ENCODE data around the gene ACSF3. TPM values are rescaled to one million over a fixed set of nuclear protein-coding genes. Genes with fewer than 3 reads are reported as not detected.

The ACSF3 gene
- total RNA-seq (2022) = 54.9 and 58.0 TPM in 2 replicates
- Bru-seq, nascent RNA = percentile 68 among the genes with signal in this experiment
- BruChase-seq, experiment 1, labeled RNA remaining after a 6-hour chase = percentile 69 among the genes with signal in this experiment
- percentile 72 among the genes with signal in this experiment for BruChase-seq, experiment 2, labeled RNA remaining after a 2-hour chase
- long read RNA-seq, full-length matches to known transcripts = 25 of 37 reads
- long read RNA-seq, partial matches to known transcripts = 4 of 37 reads
- long read RNA-seq, other reads (novel, unspliced or antisense) = 8 of 37 reads

DNA sequence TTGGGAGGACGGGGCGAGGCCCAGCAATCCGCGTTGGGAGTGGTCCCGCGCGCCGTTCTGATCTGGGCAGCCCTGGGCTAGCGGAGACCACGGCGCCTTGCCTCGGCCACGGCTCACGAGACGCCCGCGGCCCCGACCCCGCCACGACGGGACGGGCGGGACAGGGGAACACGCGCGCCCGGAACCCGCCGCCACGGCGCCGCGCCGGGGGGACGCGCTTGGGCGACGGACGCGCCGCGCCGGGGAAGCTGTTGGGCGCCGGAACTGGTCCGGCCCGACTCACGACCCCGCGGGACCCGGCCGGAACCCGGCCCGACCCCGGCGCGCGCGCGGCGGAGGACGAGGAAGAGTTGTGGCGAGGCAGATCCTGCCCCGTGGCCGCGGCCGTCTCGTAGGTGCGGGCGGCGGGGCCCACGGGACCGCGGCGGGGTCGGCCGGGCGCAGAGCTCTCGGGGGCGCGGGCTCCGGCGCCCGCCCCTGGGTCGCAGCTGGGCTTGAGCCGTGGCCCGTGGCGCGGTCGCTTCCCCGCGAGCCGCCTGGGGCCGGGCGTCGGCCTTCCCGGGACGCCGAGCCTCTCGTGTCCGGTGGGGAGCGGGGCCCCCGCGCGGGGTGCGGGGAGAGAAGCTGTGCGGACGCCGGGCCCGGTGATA, at the start of gene ACSF3:
Gene ACSF3 (plus strand): TSS at position 251 of the 650 bp plus-strand sequence. CDS start 6,830 bp downstream, outside the sequence.
- H3K4me3 Mint-ChIP-seq (ENCODE audit: low read depth, unreplicated experiment) = peak within 1 kb of the TSS; percentile 81
- no TSS peak for BruUV-seq (replicated peaks)

DNA sequence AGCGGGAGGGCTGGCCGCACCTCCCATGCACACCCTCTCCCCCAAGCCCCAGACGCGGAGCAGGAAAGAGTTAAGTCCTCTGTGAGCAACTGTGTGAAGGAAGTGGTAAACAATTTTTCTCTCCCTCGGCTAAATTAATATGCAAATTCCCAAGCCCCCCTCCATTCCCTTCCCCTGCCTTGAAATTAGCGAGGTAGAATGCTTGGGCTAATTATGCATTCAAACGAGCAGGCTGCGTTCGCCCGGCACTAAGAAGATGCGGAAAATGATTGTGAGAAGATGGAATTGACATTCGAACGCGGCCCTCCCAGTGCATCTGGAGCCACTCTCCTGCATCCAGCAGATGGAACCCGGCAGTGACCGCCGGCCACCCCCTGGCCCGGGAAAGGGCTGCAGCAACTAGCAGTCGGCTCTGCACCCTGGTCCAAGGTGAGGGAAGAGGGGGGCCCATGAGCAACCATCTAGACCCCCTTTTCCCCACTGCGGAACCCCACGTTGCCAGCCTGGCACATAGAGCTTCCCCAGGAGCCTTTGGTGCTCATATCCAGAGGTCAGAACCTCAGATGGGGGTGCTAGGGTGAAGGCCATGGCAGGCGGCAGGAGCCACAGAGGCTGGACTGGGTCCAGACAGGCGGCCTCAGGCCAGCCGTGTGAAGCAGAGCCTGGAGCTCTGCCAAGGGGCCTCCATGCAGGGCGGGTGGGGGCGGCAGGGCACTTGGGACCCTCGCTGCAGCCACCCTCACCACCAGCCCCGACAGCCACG, 49.1 kb upstream of the ACSF3 start:
- H3K27me3 Mint-ChIP-seq (ENCODE audit: unreplicated experiment) = peaks cover 94% of the 10 kb centered on the region
- BruUV-seq (replicated peaks) = no TSS peak
- DNase-seq = no peak
- intact Hi-C loops (cut with micrococcal nuclease; ENCODE audit: unreplicated experiment) = no loop called here
- TF ChIP-seq, protein P1, sequence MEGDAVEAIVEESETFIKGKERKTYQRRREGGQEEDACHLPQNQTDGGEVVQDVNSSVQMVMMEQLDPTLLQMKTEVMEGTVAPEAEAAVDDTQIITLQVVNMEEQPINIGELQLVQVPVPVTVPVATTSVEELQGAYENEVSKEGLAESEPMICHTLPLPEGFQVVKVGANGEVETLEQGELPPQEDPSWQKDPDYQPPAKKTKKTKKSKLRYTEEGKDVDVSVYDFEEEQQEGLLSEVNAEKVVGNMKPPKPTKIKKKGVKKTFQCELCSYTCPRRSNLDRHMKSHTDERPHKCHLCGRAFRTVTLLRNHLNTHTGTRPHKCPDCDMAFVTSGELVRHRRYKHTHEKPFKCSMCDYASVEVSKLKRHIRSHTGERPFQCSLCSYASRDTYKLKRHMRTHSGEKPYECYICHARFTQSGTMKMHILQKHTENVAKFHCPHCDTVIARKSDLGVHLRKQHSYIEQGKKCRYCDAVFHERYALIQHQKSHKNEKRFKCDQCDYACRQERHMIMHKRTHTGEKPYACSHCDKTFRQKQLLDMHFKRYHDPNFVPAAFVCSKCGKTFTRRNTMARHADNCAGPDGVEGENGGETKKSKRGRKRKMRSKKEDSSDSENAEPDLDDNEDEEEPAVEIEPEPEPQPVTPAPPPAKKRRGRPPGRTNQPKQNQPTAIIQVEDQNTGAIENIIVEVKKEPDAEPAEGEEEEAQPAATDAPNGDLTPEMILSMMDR (IDR thresholded peaks at IDR 0.05; ENCODE audit: unreplicated experiment) = no peak
- H3K4me3 Mint-ChIP-seq (ENCODE audit: low read depth, unreplicated experiment) = no peak overlapping the region
- H3K9me3 Mint-ChIP-seq (ENCODE audit: low read depth, unreplicated experiment) = peaks cover 3% of the 10 kb centered on the region
- no peak overlapping the region for H3K27ac Mint-ChIP-seq (ENCODE audit: unreplicated experiment)
- H3K4me1 Mint-ChIP-seq (ENCODE audit: low read depth, unreplicated experiment) = no peaks in the 10 kb centered on the region
- peaks cover 6% of the 10 kb centered on the region for H3K36me3 Mint-ChIP-seq (ENCODE audit: insufficient read depth, unreplicated experiment)
- CTCF ChIA-PET = no interaction called here

More for the DNA sequence above, at the start of gene ACSF3:
- intact Hi-C loops (cut with micrococcal nuclease; ENCODE audit: unreplicated experiment) = no loop called here
- Mint-ChIP-seq H3K27ac (ENCODE audit: unreplicated experiment) (peak within 1 kb of the TSS; percentile 60), H3K36me3 (ENCODE audit: insufficient read depth, unreplicated experiment) (peaks cover 27% of the 10 kb centered on the region), H3K27me3 (ENCODE audit: unreplicated experiment) (peaks cover 41% of the 10 kb centered on the region), H3K4me1 (ENCODE audit: low read depth, unreplicated experiment) (peaks cover 25% of the 10 kb centered on the region), H3K9me3 (ENCODE audit: low read depth, unreplicated experiment) (no peaks in the 10 kb centered on the region)
- TF ChIP-seq, protein P1 (IDR thresholded peaks at IDR 0.05; ENCODE audit: unreplicated experiment) = no peak
- peak; percentile 77 for DNase-seq
- CTCF ChIA-PET = interaction anchor here (0.9 to 1.1 kb wide), 2 partner anchors 10 to 41 kb away, joined by 3 read pairs; no protein-coding TSS in a partner anchor

DNA sequence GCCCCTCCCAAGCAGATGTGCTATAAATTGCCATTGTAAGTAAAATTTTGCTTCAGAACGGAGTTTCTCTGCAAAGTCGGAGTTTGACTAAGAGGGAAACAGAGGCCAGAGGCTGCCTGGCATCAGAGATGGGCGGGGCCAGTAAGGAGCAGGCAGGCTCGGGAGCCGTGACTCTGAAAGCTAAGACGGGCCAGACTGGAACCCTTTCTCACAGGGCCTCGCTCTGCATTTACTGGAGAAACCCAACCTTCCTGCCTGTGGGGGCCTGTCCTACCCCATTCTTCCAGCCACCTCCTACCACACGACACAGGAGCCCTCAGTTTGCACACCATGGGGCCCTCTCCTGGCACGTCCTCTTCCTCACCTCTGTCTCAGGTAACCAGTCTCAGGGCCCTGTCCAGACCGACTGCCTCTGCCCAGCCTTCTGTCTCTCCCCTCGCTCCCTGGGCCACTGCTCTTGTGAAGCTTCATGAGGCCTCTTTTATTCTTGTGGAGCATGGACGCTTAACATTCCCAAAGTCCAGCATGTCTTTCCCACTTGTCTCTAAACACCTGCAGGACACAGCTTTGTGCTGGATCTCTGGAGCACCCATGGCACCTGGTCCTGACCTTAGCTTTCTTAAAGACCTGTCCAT, 48.4 kb upstream of the ACSF3 start:
- intact Hi-C loops (cut with micrococcal nuclease; ENCODE audit: unreplicated experiment) = no loop called here
- TF ChIP-seq, protein P1 (IDR thresholded peaks at IDR 0.05; ENCODE audit: unreplicated experiment) = no peak
- DNase-seq = no peak
- BruUV-seq (replicated peaks) = no TSS peak
- CTCF ChIA-PET = no interaction called here
- Mint-ChIP-seq H3K36me3 (ENCODE audit: insufficient read depth, unreplicated experiment) (peaks cover 6% of the 10 kb centered on the region), H3K4me1 (ENCODE audit: low read depth, unreplicated experiment) (no peaks in the 10 kb centered on the region), H3K27ac (ENCODE audit: unreplicated experiment) (no peak overlapping the region), H3K9me3 (ENCODE audit: low read depth, unreplicated experiment) (peaks cover 3% of the 10 kb centered on the region), H3K27me3 (ENCODE audit: unreplicated experiment) (peaks cover 98% of the 10 kb centered on the region), H3K4me3 (ENCODE audit: low read depth, unreplicated experiment) (no peak overlapping the region)

DNA sequence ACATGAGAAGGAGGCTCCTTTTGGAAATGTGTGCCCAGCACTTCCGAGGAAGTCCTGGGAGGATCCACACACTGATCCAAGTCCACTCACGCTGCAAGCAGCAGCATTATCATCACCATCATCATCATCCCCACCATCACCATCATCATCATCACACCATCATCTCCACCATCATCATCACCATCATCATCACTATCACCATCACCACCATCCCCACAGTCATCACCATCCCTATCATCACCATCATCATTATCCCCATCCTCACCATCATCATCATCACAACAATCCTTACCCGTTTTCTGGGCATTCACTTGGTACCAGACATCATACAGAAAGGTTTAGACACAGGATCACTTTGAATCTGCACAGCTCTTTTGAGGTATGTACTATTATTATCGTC, 47.8 kb upstream of the ACSF3 start:
- no peak for DNase-seq
- Mint-ChIP-seq H3K36me3 (ENCODE audit: insufficient read depth, unreplicated experiment) (peaks cover 6% of the 10 kb centered on the region), H3K27me3 (ENCODE audit: unreplicated experiment) (peaks cover 93% of the 10 kb centered on the region), H3K9me3 (ENCODE audit: low read depth, unreplicated experiment) (peaks cover 3% of the 10 kb centered on the region), H3K27ac (ENCODE audit: unreplicated experiment) (no peak overlapping the region), H3K4me1 (ENCODE audit: low read depth, unreplicated experiment) (no peaks in the 10 kb centered on the region), H3K4me3 (ENCODE audit: low read depth, unreplicated experiment) (no peak overlapping the region)
- CTCF ChIA-PET = no interaction called here
- no TSS peak for BruUV-seq (replicated peaks)
- TF ChIP-seq, protein P1 (IDR thresholded peaks at IDR 0.05; ENCODE audit: unreplicated experiment) = no peak
- intact Hi-C loops (cut with micrococcal nuclease; ENCODE audit: unreplicated experiment) = no loop called here

Measured in Calu3 (cell line).